ENCODE data around the gene TMEM165.

TMEM165 gene

DNA sequence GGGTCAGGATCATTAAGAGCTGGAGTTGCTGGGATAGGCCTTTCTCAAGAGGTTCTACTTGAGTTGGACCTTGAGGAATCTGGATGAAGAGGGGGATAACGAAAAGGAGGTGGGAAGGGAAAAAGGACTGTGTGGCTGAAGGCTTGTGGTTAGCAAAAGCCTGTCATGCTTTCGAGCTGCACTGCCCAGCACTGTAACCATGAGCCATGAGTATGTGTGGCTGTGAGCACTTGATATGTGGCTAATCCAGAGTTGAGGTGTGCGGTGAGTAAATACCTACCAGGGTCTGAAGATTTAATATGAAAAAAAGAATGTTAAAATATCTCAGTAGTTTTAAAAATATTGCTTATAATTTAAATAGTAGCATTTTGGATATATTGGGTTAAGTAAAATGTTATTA lies 11.4 kb downstream of the TMEM165 start:
- no peak for DNase-seq

DNA sequence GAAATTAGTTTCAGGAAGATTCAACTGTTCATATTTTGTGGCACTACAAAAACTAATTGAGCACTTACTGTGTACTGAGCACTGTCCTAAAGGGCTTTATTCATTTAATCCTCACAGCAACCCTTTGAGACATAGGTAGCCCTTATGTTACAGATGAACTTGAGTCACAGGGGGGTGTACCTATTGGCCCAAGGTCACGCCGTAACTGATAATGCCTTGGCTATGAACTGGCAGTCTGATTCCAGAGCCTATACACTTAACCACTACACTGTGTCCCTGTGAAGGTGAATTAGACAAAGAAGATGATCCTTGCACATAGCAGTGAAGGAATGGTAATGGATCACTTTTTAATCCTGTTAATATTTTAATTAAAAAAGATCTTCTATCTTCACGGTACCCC lies 12.0 kb downstream of the TMEM165 start:
- no peak for DNase-seq

DNA sequence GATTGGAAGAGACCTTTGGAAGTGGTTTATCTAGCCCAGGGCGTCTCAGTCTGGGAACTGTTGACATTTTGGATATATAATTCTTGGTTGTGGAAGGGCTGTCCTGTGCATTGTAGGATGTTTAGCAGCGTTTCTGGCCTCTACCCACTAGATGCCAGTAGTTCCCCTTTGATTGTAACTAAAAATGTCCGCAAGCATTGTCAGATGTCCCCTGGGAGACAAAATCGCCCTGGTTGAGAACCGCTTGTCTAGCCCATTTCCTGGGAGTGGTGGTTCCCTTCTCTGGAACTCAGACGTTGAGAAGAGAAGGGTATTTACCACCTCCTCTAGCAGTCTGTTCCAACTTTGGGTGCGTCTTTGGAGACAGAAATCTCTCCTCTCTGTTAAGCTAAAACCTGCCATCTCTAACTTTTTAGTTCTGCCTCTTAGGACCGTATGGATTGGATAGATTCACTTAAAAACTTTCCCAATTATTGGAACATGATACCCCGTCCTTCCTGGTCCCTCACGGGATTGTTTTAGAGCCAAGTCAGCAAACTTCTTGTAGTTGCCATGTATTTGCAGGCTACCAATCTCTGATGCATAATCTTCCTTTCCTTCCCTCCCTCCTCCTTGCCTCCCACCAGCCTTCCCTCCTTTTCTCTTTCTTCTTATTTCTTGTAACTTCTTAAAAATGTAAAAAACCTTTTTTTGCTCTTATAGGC lies 13.9 kb downstream of the TMEM165 start:
- DNase-seq, result peak; percentile 40

DNA sequence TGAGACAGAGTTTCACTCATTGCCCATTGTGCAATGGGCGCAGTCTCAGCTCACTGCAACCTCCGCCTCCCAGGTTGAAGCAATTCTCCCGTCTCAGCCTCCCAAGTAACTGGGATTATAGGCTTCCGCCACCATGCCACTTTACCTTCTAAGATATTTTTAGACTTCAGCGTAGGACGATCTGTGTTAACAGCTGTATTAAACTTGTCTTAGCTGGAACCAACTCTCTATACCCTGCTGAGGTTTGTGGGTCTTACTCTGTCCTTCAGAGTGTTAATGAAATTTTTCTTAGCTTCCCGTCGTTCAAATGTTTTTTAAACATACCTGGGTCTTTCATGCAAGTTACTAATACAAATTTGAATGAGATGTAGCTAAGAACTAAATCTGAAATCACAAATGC lies 14.7 kb downstream of the TMEM165 start:
- DNase-seq, result no peak

DNA sequence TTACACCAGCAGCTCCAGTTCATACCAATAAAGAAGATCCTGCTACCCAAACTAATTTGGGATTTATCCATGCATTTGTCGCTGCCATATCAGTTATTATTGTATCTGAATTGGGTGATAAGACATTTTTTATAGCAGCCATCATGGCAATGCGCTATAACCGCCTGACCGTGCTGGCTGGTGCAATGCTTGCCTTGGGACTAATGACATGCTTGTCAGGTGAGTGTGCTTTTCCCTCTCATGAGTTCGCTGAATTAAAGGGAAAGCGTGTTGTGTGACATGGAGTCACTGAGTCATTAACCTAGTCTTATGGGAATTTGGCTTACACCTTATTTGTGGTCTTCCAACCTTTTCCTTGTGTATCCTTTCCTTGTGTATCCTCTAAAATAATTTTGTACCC lies 15.9 kb downstream of the TMEM165 start:
- no peak for DNase-seq

DNA sequence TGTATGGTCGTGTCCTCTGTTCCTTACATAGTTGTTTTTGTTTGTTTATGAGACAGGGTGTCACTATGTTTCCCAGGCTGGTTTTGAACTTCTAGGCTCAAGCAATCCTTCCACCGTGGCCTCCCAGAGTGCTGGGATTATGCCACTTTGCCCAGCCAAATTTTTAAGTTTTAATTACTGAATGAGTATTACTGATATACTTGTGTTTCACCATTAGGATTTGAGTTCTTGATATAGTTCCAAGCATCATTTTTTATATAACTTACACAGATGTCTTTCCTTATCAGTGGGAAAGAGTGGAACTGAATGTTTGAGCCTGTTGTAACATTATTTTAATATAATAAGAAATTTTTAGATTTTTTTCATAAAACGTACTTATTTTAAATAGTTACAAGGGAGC lies 20.4 kb downstream of the TMEM165 start:
- no peak for DNase-seq

DNA sequence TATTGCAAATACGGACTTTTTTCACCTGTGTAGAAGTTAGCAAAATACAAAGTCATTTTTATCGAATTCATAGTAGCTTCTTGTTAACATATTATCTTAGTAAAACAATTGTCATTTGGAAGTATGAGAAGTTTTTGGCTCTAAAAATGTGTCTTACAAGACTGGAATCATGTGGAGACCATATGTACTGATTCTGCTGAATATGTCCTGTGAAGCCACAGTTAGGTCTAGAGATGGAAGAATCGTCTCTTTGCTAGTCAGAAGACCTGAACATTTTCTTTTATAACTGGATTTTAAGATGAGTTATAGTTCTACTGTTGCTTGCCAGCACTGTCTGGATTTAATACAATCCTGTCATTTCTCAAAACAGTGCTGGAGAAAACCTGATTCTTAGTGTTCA lies 29.0 kb downstream of the TMEM165 start:
- DNase-seq, result no peak

DNA sequence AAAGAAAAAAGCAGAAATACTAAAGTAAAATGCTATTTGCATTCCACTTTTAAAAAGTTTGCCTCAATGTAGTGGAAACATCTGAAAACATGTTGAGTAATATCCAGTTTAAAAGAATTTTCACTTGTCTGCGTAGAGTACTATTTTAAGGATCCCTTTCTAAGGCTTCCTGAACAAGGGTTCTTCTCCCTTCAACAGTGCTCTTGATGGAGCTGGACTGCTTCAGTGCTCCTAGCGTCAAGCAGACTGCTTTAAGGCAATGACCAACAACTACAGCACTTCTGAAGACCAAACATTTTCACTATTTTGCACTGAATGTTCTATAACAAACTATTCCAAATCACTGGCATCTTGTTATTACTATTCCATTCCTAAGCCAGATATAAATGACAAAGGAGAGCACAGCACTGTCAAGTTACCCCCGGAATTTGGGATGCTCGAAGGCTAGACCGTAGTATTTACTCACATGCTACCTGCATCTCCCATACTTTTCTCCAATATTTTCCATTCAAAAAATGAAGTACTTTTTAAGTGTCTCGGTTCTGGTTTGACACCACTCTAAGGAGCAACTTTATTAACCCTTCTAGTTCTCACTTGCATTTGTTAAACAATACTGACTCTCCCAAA lies 36.1 kb downstream of the TMEM165 start:
- DNase-seq, result no peak

DNA sequence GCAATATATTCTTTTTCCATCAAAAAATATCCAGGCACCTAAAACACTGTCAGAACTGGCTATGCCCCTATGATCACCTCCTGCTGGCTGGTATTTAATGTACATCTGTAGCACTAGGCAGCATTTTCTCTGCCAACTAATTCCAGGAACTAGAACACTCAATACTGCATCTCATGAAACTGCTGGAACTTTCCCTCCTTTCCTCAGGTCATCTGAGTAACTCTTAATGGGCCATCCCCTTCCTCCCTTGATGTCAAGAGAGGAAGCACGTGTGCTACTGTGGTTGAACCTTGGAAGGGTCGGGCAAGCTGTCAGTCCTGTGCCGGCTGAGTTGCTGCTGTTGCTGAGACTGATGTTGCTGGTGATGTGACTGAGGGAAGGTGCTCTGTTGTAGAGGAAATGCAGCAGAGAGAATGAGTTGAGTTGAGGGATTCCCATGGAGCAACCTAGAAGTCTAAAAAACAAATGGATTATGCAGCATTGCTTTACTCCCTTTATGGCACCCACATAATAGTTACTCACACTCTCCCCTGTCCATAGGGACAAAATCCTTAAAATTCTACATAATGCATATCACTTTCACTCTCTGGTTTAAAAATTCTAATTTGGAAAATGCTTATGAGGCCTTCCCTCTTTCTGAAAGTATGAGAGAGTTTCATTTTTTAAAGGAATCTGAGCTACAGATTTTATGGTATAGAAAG lies 39.5 kb downstream of the TMEM165 start:
- no peak for DNase-seq

DNA sequence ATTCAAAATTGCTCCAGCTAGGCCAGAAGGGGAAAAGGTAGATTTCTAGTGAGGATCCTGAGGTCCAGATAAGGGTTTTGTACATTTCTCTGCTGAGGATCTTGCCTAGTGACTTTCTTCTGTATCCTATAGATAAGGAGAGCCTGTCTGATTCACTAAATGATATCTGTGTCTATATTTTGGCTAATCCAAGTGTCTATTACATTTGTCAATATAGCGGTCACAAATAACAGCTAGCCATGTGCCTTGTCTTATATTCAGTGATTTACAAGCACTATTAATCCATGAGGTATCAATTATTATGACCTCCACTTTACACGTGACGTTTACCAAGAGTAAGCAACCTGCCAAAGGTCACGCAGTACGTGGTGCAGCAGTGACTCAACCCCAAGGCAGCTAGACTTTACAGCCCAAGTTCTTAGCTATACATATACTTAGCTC lies 41.6 kb downstream of the TMEM165 start:
- no peak for DNase-seq

DNA sequence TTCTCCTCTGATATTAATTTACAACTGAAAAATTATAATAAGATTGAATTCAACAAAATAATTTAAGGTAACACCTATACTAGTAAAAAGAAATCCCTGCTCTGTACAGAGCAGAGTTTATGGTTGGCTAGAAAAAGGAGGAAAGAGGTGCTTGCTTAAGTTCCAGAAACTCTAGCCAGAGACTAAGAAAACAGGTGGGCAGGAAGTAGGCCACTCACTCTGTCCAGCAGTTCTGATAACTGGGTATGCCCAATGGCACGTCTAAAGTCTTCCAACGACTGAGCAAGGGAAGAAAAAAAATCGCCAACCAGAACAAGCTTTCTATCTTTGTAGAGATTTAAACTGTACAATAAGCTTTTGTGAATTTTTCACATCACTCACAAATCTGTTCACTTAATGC lies 42.1 kb downstream of the TMEM165 start:
- no peak for DNase-seq

DNA sequence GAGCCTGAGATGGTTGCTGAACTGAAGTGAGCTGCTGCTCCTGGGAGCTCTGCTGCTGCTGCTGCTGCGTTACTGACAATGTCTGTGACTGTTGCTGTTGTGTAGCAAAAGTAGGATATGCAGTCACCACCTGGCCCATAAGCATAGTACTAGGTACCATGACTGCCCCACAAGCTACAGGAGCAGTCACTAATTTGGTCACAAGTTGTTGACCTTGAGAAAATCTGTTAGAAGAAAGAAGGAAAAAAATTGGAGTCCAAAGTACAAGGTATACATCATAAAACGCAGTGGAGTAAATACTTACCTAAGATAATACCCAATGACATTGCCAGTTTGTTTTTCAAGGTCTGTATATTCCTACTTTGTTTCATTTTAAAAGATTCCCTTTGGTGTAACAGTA lies 42.6 kb downstream of the TMEM165 start:
- no peak for DNase-seq

DNA sequence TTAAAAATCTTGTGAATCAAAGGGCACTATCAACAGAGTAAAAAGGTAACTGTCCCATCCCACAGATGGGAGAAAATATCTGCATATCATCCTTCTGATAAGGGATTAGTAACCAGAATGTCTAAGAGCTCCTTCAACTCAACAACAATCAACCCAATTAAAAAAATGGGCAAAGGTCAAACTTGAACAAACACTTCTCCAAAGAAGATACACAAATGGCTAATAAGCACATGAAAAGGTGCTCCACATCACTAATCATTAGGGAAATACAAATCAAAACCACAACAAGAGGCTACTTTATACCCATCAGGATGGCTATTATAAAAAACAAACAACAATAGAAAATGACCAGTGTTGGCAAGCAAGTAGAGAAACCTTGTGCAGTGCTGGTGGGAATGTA lies 43.3 kb downstream of the TMEM165 start:
- no peak for DNase-seq

DNA sequence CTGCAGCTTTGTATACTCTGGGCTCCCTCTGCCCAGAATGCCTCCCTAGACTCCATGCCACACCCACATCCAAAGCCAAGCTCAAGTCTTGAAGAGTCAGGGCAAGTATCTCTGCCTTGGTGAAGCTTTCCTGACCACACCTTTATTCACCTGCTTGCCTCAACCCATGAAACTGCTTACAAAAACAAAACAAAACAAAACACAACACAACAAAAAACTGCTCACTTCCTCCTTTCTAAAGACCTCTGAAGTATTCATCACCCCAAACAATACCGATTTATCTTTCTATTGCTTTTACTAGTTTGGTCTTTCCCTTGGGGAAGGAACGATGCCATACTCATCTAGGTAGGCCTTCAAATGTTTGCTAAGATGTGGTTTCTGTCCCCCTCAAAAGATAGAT lies 45.0 kb downstream of the TMEM165 start:
- DNase-seq, result no peak

DNA sequence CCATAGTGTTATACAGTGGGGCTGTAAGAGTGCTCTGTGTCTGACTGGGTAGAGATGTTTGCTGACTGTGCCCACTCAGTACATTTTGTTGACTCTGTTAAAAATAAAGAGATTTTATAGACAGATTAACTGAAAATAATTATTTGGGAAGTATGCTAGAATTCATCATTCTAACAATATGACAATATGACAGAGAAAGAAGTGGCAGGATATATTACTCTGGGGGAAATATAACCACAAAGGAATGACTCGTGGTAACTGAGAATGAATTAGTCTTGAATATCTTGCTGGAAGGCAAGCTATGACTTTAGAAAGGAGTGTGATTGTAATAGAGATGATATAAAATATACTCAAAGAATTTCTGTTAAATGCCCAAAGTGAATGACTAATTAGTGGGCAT lies 46.8 kb downstream of the TMEM165 start:
- DNase-seq, result no peak

DNA sequence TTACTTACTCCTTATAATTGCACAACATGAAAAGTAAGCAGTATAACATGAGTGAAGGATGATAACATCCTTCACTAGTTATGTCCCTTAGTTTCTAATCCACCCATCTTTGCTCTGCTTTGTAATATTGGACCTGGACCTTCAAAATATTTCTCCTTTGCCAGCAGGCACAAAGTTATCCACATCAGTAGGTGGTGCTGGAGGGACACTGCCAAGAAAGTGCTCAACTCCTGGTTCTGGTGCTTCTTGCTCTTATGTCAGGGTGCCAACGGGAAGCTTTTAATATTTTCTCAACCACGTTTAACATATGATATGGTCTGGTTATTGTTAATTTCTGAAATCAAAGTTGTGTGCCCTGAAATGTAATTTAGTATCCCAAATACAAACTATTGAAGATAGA lies 49.1 kb downstream of the TMEM165 start:
- peak; percentile 29 for DNase-seq

DNA sequence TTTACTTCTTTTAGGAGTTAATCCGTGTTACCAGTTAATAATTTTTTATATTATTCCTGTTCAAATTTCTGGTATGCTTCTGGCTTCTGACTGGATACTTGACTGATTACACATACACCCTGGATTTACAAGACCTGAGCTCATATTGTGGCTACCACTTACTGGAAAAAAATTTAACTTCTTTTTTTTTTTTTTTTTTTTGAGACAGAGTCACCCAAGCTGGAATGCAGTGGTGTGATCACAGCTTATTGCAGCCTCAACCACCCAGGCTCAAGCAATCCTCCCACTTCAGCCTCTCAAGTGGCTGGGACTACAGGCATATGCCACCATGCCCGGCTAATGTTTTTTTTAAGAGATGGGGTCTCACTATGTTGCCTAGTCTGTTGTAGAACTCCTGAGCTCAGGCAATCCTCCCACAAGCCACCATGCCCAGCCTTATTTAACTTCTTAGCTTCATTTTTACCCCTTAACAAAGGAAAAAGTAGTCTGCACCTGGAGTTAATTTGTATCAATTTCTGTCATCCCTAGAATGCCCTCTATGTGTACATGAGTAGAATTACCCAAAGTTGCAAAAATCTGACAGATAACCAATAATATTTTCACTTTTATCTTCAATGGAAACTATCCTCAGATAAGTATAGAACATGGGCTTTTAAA lies 50.3 kb downstream of the TMEM165 start:
- DNase-seq, result no peak

DNA sequence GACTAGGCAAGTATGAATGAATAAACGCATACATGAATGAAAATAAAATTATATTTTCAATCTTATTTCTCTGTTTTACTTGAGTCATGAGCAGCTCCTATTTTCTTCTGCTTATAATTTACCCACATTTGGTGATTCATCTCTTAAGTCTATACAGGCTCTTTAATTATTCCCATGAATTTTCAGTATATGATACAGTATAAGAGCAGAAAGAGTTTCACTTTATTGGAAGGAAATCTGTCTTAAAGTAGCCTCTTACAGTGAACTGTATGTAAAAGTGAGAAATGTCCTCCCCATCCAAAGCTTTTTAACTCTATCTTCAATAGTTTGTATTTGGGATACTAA lies 50.8 kb downstream of the TMEM165 start:
- no peak for DNase-seq

DNA sequence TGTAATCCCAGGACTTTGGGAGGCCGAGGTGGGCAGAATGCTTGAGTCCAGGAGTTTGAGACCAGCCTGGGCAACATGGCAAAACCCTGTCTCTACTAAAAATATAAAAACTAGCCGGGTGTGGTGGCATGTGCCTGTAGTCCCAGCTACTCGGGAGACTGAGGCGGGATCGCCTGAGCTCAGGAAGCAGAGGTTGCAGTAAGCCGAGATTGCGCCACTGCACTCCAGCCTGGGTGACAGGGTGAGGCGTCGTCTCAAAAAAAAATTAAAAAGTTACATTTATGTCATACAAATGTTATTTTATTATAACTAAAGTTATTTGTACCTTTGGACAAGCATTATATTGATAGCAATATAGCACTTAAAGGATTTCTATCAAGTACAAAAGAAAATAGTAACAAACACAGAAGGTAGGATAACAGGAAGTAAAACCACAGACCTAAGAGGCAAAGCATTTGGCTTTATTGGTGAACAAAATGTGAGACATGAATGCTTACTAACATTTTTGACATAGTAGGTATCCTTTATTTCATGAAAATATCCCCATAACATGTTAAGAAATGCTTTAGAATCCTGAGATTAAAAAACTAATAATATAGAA lies 51.5 kb downstream of the TMEM165 start:
- DNase-seq, result no peak

DNA sequence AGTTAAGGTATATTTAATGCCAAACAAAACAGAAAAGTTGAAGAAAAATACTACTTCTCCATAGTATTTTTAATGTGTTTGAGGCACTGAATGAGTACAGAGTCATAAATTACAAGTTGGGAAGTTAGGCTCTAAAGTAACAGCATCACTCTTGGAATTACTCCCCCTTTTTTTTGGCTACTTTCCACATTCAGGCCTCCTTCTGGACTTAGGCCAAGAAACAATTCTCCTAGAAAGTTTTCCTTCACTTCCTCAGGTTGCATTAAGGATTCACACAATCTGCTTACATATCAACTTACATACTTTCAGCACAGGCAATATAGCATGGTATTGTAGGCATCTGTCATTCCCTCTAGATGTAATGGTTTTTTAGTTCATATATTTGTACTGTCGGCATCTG lies 52.1 kb downstream of the TMEM165 start:
- DNase-seq, result no peak

DNA sequence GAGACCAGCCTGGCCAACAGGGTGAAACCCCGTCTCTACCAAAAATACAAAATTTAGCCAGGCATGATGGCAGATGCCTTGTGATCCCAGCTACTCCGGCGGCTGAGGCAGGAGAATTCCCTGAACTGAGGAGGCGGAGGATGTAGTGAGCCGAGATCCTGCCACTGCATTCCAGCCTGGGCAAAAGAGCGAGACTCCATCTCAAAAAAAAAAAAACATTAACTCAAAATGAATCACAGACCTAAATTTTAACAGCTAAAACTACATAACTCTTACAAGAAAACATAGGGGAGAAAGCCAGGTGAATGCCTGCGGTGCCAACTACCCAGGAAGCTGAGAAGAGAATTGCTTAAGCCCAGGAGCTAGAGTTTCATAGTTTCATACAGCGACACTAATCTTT lies 54.8 kb downstream of the TMEM165 start:
- no peak for DNase-seq

DNA sequence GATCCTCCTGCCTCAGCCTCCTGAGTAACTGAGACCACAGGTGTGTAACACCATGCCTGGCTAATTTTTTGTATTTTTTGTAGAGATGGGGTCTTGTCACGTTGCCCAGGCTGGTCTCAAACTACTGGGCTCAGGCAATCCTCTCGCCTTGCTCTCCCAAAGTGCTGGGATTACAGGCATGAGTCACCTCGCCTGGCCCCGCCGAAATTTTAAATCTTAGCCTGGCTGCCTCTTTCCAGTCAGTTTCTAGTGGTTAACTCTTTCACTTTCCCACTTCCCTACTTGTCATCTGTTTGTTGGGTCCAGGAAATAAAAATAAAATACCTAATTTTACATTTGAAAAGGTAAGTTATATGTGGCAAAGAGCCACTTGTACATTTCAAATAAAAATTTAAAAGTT lies 62.4 kb downstream of the TMEM165 start:
- DNase-seq, result no peak

DNA sequence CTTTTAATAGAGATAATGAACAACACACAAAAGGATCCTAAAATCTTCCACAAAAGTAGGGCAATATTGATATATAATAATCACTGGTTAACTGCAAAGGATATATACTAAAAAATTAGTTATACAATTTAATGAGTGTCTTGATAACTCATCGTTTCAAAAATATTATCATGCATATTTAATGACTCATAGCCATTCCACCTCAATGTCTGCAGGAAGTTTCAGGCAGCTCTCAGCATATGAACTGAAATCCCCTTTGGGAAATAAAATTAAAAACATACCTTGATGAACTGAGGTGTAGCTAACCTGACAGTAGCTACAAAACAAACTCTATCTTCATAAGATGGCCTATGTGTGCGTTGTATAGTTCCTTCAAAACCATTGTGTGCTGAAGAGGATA lies 62.9 kb downstream of the TMEM165 start:
- DNase-seq, result no peak

DNA sequence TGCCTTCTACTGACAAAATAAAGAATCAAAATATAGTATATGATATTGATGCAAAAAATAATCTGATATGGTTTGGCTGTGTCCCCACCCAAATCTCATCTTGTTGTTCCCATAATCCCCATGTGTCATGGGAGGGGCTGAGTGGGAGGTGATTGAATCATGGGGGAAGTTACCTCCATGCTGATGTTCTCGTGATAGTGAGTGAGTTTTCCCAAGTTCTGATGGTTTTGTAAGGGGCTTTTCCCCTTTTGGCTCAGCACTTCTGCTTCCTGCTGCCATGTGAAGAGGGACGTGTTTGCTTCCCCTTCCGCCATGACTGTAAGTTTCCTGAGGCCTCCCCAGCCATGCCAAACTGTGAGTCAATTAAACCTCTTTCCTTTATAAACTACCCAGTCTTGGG lies 70.2 kb downstream of the TMEM165 start:
- no peak for DNase-seq
